HEK293T (cell line): Measurements from ENCODE around the gene NVL.

Experiments used
- BHLHE40 ChIP-seq: fragments of 450-650 bp; IDR thresholded peaks from 2 replicates; pipeline ENCODE4 v1.6.1; 2016; ENCODE audit warnings: mild to moderate bottlenecking, moderate library complexity, borderline replicate concordance
- ELF4 ChIP-seq: fragments of 450-650 bp; IDR thresholded peaks from 2 replicates; pipeline ENCODE4 v1.6.1; 2017; ENCODE audit warnings: antibody characterized with exemption
- FOXM1 ChIP-seq: fragments of 450-650 bp; IDR thresholded peaks from 2 replicates; pipeline ENCODE4 v1.6.1; 2017; ENCODE audit warnings: mild to moderate bottlenecking, borderline replicate concordance
- LEF1 ChIP-seq: fragments of 450-650 bp; IDR thresholded peaks from 2 replicates; pipeline ENCODE4 v1.6.1; 2017; ENCODE audit warnings: mild to moderate bottlenecking, borderline replicate concordance
- SP1 ChIP-seq: fragments of 450-650 bp; IDR thresholded peaks from 2 replicates; pipeline ENCODE4 v1.6.1; 2017
- TF ChIP-seq, protein P1 (sequence below): fragments of 450-650 bp; IDR thresholded peaks from 2 replicates; pipeline ENCODE4 v1.6.1; 2016

DNA sequence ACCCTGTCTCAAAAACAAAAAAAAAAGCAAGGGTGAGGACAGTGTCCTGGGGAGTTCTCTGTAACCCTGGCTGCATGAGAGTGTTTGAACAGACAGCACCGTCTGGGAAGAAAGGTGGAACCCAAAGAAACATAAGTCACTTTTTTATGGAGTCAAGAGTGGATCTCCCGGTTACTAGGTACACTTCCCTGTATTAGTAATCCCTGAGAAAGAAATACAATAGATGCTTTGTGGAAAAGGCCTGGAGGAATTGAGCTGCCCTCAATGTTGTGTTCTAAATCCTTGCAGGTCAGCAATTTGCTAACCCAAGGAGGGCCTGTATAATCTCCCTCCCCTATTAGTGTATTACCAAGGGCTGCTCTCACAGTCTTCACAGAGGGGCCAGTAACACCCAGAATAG, 130.3 kb downstream of the NVL start:
- TF ChIP-seq SP1 (no peak), LEF1 (no peak), ELF4 (no peak), FOXM1 (no peak), BHLHE40 (no peak)
- TF ChIP-seq, protein P1, sequence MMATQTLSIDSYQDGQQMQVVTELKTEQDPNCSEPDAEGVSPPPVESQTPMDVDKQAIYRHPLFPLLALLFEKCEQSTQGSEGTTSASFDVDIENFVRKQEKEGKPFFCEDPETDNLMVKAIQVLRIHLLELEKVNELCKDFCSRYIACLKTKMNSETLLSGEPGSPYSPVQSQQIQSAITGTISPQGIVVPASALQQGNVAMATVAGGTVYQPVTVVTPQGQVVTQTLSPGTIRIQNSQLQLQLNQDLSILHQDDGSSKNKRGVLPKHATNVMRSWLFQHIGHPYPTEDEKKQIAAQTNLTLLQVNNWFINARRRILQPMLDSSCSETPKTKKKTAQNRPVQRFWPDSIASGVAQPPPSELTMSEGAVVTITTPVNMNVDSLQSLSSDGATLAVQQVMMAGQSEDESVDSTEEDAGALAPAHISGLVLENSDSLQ: no peak
